ENCODE data around the gene PPP1R1A.
A peak's percentile ranks its signal among the peaks of the same experiment; 100 is the strongest.

The PPP1R1A gene

DNA sequence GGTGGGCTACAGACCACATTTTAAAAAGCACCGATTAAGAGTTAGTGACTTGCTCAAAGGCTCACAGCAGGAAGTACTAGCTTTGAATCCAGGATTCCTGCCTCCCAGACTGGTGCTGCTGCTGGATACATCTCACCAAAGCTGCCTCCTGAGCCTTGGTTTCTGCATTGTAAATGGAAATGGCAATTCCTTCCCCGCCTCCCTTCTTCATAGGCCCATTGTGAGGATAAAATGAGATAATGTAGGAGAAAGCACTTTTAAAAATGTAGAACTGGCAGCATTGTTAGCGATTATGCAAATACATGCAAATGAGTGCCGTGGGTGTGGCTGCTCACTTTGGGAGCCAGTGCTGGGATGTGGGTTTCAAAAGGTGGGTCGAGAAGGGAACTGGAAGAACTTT, 23.7 kb downstream of the PPP1R1A start:
- TF ChIP-seq CREB1 (IDR thresholded peaks at IDR 0.05; ENCODE audit: low read depth) (no peak), EP300 (IDR thresholded peaks at IDR 0.05; ENCODE audit: borderline replicate concordance) (no peak)
- TF ChIP-seq, protein P1, sequence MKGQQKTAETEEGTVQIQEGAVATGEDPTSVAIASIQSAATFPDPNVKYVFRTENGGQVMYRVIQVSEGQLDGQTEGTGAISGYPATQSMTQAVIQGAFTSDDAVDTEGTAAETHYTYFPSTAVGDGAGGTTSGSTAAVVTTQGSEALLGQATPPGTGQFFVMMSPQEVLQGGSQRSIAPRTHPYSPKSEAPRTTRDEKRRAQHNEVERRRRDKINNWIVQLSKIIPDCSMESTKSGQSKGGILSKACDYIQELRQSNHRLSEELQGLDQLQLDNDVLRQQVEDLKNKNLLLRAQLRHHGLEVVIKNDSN (IDR thresholded peaks at IDR 0.05) = no peak

DNA sequence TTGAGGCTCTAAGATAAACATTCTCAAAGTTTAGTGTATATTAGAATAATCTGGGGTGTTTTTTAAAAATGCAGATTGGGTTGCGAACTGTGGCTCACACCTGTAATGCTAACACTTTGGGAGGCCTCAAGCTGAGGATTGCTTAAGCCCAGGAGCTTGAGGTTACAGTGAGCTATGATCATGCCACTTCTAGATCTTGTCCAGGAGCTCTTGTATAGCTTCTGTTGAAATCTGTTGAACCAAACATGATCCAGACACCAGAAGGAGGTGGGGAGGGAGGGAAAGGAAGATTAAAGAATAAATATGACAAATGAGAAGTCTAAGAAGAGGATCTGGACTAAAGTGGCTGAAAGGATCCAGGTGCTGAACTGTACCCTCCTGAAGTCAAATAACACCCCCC, 24.7 kb downstream of the PPP1R1A start:
- no peak for TF ChIP-seq YY1 (IDR thresholded peaks at IDR 0.05; ENCODE audit: low read depth)
- TF ChIP-seq, protein P1 (IDR thresholded peaks at IDR 0.05) = no peak
- TF ChIP-seq FOXM1 (IDR thresholded peaks at IDR 0.05; ENCODE audit: borderline replicate concordance, low read depth) = no peak
- TF ChIP-seq RAD21 (IDR thresholded peaks at IDR 0.05; ENCODE audit: low read depth) = no peak
- no peak for TF ChIP-seq TAF1 (IDR thresholded peaks at IDR 0.05; ENCODE audit: low read depth)
- TF ChIP-seq, protein P2, sequence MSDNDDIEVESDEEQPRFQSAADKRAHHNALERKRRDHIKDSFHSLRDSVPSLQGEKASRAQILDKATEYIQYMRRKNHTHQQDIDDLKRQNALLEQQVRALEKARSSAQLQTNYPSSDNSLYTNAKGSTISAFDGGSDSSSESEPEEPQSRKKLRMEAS (IDR thresholded peaks at IDR 0.05) = no peak
- TF ChIP-seq, protein P3, sequence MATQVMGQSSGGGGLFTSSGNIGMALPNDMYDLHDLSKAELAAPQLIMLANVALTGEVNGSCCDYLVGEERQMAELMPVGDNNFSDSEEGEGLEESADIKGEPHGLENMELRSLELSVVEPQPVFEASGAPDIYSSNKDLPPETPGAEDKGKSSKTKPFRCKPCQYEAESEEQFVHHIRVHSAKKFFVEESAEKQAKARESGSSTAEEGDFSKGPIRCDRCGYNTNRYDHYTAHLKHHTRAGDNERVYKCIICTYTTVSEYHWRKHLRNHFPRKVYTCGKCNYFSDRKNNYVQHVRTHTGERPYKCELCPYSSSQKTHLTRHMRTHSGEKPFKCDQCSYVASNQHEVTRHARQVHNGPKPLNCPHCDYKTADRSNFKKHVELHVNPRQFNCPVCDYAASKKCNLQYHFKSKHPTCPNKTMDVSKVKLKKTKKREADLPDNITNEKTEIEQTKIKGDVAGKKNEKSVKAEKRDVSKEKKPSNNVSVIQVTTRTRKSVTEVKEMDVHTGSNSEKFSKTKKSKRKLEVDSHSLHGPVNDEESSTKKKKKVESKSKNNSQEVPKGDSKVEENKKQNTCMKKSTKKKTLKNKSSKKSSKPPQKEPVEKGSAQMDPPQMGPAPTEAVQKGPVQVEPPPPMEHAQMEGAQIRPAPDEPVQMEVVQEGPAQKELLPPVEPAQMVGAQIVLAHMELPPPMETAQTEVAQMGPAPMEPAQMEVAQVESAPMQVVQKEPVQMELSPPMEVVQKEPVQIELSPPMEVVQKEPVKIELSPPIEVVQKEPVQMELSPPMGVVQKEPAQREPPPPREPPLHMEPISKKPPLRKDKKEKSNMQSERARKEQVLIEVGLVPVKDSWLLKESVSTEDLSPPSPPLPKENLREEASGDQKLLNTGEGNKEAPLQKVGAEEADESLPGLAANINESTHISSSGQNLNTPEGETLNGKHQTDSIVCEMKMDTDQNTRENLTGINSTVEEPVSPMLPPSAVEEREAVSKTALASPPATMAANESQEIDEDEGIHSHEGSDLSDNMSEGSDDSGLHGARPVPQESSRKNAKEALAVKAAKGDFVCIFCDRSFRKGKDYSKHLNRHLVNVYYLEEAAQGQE (IDR thresholded peaks at IDR 0.05; ENCODE audit: low read depth) = no peak
- no peak for TF ChIP-seq EP300 (IDR thresholded peaks at IDR 0.05; ENCODE audit: borderline replicate concordance)
- TF ChIP-seq CREB1 (IDR thresholded peaks at IDR 0.05; ENCODE audit: low read depth) = no peak
- no peak for TF ChIP-seq EGR1 (IDR thresholded peaks at IDR 0.05)
- no peak for TF ChIP-seq TEAD4 (IDR thresholded peaks at IDR 0.05)
- no peak for TF ChIP-seq CEBPB (IDR thresholded peaks at IDR 0.05)
- TF ChIP-seq NFIC (IDR thresholded peaks at IDR 0.05) = no peak
- TF ChIP-seq TCF12 (IDR thresholded peaks at IDR 0.05; ENCODE audit: low read depth) = no peak
- TF ChIP-seq ZBTB7A (IDR thresholded peaks at IDR 0.05; ENCODE audit: low read depth) = no peak

DNA sequence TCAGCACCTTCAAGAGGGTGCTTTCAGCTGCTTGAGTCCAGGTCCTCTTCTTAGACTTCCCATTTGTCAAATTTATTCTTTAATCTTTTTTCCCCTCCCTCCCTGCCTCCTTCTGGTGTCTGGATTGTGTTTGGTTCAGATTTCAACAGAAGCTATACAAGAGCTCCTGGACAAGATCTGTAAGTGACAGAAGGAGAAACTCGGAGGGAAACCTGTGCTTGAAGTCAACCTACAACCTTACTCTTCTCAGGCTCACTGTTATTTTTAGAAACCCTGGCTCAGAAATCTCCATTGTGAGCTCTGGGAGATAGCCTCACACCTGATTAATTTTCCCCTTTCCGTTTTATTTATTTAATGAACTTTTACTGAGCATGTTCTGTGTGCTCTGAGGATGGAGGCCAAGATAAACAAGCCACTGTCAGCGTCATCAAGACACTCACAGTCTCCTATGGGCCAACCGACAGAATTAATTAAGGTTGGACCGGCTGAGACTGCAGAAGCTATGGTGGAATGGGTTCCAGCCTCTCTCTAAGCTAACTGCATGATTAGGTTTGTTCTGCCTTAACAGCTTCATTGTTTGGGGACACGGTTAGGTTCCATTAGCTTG, 25.6 kb downstream of the PPP1R1A start:
- TF ChIP-seq TEAD4 (IDR thresholded peaks at IDR 0.05) = no peak
- no peak for TF ChIP-seq TAF1 (IDR thresholded peaks at IDR 0.05; ENCODE audit: low read depth)
- TF ChIP-seq EP300 (IDR thresholded peaks at IDR 0.05; ENCODE audit: borderline replicate concordance) = no peak
- TF ChIP-seq FOXM1 (IDR thresholded peaks at IDR 0.05; ENCODE audit: borderline replicate concordance, low read depth) = no peak
- no peak for TF ChIP-seq CEBPB (IDR thresholded peaks at IDR 0.05)
- TF ChIP-seq, protein P3 (IDR thresholded peaks at IDR 0.05; ENCODE audit: low read depth) = no peak
- no peak for TF ChIP-seq EGR1 (IDR thresholded peaks at IDR 0.05)
- TF ChIP-seq, protein P2 (IDR thresholded peaks at IDR 0.05) = no peak
- no peak for TF ChIP-seq ZBTB7A (IDR thresholded peaks at IDR 0.05; ENCODE audit: low read depth)
- TF ChIP-seq YY1 (IDR thresholded peaks at IDR 0.05; ENCODE audit: low read depth) = no peak
- no peak for TF ChIP-seq RAD21 (IDR thresholded peaks at IDR 0.05; ENCODE audit: low read depth)
- TF ChIP-seq NFIC (IDR thresholded peaks at IDR 0.05) = no peak
- TF ChIP-seq, protein P1 (IDR thresholded peaks at IDR 0.05) = no peak
- TF ChIP-seq TCF12 (IDR thresholded peaks at IDR 0.05; ENCODE audit: low read depth) = no peak
- no peak for TF ChIP-seq CREB1 (IDR thresholded peaks at IDR 0.05; ENCODE audit: low read depth)

DNA sequence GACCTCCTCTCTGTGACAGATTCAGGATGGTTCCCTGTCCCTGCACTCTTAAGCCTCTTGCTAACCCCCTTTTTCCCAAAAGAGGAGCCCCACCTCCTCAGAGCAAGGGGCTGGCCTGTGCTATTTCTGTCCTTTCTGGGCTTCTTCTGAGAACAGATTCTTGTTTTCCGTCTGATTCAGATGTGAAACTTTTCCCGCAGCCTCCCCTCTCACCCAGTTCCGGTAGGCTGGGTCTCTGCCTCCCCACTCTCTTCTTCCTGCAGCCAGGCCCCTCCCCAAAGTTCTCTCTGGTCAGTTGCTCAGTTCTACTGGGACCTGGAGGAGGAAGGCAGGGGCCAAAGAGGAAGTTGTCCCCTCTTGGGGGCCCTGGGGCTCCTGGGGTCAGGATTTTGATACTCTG, 27.3 kb downstream of the PPP1R1A start:
- TF ChIP-seq TEAD4 (IDR thresholded peaks at IDR 0.05) (no peak), CEBPB (IDR thresholded peaks at IDR 0.05) (no peak), FOXM1 (IDR thresholded peaks at IDR 0.05; ENCODE audit: borderline replicate concordance, low read depth) (no peak), TAF1 (IDR thresholded peaks at IDR 0.05; ENCODE audit: low read depth) (no peak)
- TF ChIP-seq, protein P2 (IDR thresholded peaks at IDR 0.05) = no peak

DNA sequence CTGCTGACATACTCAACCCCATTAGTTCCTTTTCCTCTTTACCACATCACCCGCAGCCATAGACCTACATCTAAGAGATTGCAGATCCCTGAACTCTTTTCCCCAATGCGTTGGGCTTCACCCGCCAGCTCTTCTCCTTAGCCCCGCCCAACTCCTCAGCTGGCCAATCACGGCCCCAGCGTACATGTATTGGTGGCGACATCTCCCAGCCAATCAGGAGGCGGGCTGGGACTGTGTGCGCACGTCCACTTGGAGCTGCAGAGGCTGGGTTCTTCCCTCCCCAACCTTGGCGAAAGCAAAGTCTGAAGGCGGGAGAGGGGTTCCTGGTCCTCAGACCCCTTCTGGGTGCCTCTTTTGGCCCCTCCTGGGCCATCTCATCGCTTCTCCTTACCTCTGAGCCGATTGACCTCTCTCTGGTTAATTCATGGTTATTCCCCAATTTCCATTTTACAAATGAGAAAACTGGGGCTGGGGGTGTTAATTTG, 28.0 kb downstream of the PPP1R1A start:
- TF ChIP-seq TAF1 (IDR thresholded peaks at IDR 0.05; ENCODE audit: low read depth) = 0 out of 2 replicates have a peak, but pooled peaks have one; percentile 24
- TF ChIP-seq, protein P2 (IDR thresholded peaks at IDR 0.05) = peak; percentile 69
- peak; percentile 41; the same call in 1 of the 2 replicates for TF ChIP-seq CREB1 (IDR thresholded peaks at IDR 0.05; ENCODE audit: low read depth)
- no peak for TF ChIP-seq TEAD4 (IDR thresholded peaks at IDR 0.05)
- TF ChIP-seq FOXM1 (IDR thresholded peaks at IDR 0.05; ENCODE audit: borderline replicate concordance, low read depth) = no peak
- no peak for TF ChIP-seq NFIC (IDR thresholded peaks at IDR 0.05)
- TF ChIP-seq EP300 (IDR thresholded peaks at IDR 0.05; ENCODE audit: borderline replicate concordance) = no peak
